ENCODE data around the gene XRCC6. TPM values are rescaled to one million over a fixed set of nuclear protein-coding genes. Genes with fewer than 3 reads are reported as not detected.
A peak's percentile ranks its signal among the peaks of the same experiment; 100 is the strongest.

XRCC6 gene
- total RNA-seq, 1 experiment from 2014 or later: 474 TPM

- peak; percentile 84 for TF ChIP-seq ZNF281 (CRISPR knock-in tag; IDR thresholded peaks at IDR 0.05)
- 0 out of 2 replicates have a peak, but pooled peaks have one; percentile 36 for TF ChIP-seq FOXP1 (CRISPR knock-in tag; IDR thresholded peaks at IDR 0.05; ENCODE audit: borderline replicate concordance)
- TF ChIP-seq NFATC4 (CRISPR knock-in tag; IDR thresholded peaks at IDR 0.05): no peak
- TF ChIP-seq RELA (CRISPR knock-in tag; IDR thresholded peaks at IDR 0.05; ENCODE audit: borderline replicate concordance): no peak
- no peak for TF ChIP-seq GRHL2 (CRISPR knock-in tag; IDR thresholded peaks at IDR 0.05; ENCODE audit: insufficient replicate concordance, severe bottlenecking)
- TF ChIP-seq ERG (CRISPR knock-in tag; IDR thresholded peaks at IDR 0.05): no peak
- peak; percentile 18; the same call in 1 of the 2 replicates for TF ChIP-seq USF2 (CRISPR knock-in tag; IDR thresholded peaks at IDR 0.05)
- TF ChIP-seq MLX (CRISPR knock-in tag; IDR thresholded peaks at IDR 0.05): no peak
- no peak for TF ChIP-seq NFE2L1 (CRISPR knock-in tag; IDR thresholded peaks at IDR 0.05)
- TF ChIP-seq ZNF416 (CRISPR knock-in tag; IDR thresholded peaks at IDR 0.05): no peak
- no peak for TF ChIP-seq ZNF263 (CRISPR knock-in tag; IDR thresholded peaks at IDR 0.05; ENCODE audit: low read depth)
- TF ChIP-seq SMAD3 (CRISPR knock-in tag; IDR thresholded peaks at IDR 0.05; ENCODE audit: borderline replicate concordance): no peak
- no peak for TF ChIP-seq NR3C1 (CRISPR knock-in tag; conservative IDR thresholded peaks at IDR 0.05; ENCODE audit: low read depth)
- no peak for TF ChIP-seq ATF2 (CRISPR knock-in tag; IDR thresholded peaks at IDR 0.05; ENCODE audit: borderline replicate concordance, low read depth)
- no peak for TF ChIP-seq ZNF121 (CRISPR knock-in tag; IDR thresholded peaks at IDR 0.05)
- TF ChIP-seq AFF4 (CRISPR knock-in tag; IDR thresholded peaks at IDR 0.05; ENCODE audit: borderline replicate concordance): no peak
- TF ChIP-seq ZNF138 (CRISPR knock-in tag; conservative IDR thresholded peaks at IDR 0.05): no peak; the same call in 1 of the 2 replicates
- TF ChIP-seq ZMAT4 (CRISPR knock-in tag; IDR thresholded peaks at IDR 0.05): no peak
- TF ChIP-seq E2F4 (CRISPR knock-in tag; IDR thresholded peaks at IDR 0.05; ENCODE audit: borderline replicate concordance, low read depth): peak; percentile 55; the same call in 1 of the 2 replicates
- 0 out of 2 replicates have a peak, but pooled peaks have one; percentile 54 for TF ChIP-seq TCF7 (CRISPR knock-in tag; IDR thresholded peaks at IDR 0.05; ENCODE audit: low read depth)
- peak; percentile 77; the same call in 1 of the 2 replicates for TF ChIP-seq TP53 (CRISPR knock-in tag; IDR thresholded peaks at IDR 0.05)
- no peak for TF ChIP-seq ZNF317 (CRISPR knock-in tag; IDR thresholded peaks at IDR 0.05; ENCODE audit: borderline replicate concordance, low read depth)
- no peak for TF ChIP-seq CBFB (CRISPR knock-in tag; IDR thresholded peaks at IDR 0.05; ENCODE audit: low read depth)
Measured at GRCh38 chr22:41620589-41621098, 451 bp upstream of the XRCC6 start, which contains the start of gene DESI1 (continued).
